ENCODE data around the gene ULBP2. TPM values are rescaled to one million over a fixed set of nuclear protein-coding genes. Genes with fewer than 3 reads are reported as not detected.

ULBP2 gene
- total RNA-seq, 1 experiment from 2014 or later: 0.13 TPM

DNA sequence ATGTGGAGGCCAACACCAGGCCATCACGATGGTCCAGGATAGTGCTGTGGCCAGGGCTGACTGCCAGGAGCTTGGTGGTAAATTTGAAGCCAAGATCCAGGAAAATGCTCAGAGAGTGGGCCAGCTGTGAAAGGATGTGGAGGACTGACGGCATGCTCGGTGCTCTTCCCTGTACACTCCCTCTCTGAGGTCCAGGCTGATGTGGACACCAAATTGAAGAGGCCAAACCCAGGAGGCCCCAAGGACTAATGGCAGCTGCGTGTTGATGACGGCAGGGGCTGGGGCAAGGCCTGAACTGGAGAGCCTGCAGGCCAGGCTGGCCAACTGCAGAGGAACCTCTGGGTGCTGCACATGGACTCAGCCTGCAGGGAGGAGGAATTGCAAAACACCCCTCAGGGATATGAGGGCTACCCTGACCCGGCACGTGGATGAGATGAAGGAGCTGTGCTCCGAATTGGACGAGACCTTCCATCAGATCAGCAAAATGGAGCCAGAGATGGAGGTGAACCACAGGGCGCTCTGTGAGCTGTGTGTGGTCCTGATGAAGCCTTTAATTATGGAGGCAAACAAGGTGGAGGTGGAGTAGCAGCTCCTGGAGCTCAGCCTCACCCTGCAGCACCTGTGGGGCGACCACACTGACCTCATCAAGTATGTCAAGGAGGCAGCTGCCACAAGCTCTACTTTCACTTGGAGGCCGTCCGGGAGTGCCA, 37.0 kb upstream of the ULBP2 start (continued):
- TF ChIP-seq, protein P1, sequence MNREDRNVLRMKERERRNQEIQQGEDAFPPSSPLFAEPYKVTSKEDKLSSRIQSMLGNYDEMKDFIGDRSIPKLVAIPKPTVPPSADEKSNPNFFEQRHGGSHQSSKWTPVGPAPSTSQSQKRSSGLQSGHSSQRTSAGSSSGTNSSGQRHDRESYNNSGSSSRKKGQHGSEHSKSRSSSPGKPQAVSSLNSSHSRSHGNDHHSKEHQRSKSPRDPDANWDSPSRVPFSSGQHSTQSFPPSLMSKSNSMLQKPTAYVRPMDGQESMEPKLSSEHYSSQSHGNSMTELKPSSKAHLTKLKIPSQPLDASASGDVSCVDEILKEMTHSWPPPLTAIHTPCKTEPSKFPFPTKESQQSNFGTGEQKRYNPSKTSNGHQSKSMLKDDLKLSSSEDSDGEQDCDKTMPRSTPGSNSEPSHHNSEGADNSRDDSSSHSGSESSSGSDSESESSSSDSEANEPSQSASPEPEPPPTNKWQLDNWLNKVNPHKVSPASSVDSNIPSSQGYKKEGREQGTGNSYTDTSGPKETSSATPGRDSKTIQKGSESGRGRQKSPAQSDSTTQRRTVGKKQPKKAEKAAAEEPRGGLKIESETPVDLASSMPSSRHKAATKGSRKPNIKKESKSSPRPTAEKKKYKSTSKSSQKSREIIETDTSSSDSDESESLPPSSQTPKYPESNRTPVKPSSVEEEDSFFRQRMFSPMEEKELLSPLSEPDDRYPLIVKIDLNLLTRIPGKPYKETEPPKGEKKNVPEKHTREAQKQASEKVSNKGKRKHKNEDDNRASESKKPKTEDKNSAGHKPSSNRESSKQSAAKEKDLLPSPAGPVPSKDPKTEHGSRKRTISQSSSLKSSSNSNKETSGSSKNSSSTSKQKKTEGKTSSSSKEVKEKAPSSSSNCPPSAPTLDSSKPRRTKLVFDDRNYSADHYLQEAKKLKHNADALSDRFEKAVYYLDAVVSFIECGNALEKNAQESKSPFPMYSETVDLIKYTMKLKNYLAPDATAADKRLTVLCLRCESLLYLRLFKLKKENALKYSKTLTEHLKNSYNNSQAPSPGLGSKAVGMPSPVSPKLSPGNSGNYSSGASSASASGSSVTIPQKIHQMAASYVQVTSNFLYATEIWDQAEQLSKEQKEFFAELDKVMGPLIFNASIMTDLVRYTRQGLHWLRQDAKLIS (CRISPR knock-in tag; IDR thresholded peaks at IDR 0.05; ENCODE audit: borderline replicate concordance): no peak

DNA sequence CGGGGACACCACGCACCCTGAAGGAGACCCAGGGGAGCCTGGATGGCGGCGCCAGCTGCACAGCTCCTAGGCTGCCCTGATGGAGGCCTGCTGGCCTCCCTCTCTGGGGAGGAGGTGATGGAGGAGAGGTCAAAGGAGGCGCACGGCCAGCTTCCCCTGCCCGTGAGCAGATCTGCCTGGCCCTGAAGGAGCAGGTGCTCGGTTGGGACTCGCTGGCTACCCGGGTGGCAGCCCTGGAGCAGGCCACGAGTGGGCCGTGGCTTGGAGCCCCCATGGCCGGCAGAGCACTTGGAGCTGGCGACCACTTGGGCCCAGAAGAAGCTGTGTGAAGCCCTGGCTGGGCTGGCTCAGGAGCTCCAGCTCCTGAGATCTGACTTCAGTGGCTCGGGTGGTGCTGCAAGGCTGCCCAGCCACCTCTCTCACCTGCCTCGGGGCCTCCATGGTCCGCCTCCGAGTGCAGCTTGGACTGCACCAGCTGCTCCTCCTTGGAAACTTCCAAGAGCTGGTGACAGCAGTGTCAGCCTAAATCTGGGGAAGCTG, 36.4 kb upstream of the ULBP2 start:
- Mint-ChIP-seq H3K36me3 (peaks cover 16% of the 10 kb centered on the region), H3K27ac (no peak overlapping the region), H3K9me3 (peaks cover 41% of the 10 kb centered on the region), H3K27me3 (ENCODE audit: low read depth) (peaks cover 13% of the 10 kb centered on the region), H3K4me3 (no peak overlapping the region), H3K4me1 (no peaks in the 10 kb centered on the region)
- ATAC-seq (no peak), DNase-seq (ENCODE audit: low spot score) (no peak)
- CTCF ChIA-PET: interaction anchor here (1.2 to 3.2 kb wide), 3 partner anchors 42 to 166 kb away, joined by 4 to 21 read pairs (median 8); partner anchors contain the start of gene LRP11
- POLR2A ChIA-PET: no interaction called here
- TF ChIP-seq, protein P2, sequence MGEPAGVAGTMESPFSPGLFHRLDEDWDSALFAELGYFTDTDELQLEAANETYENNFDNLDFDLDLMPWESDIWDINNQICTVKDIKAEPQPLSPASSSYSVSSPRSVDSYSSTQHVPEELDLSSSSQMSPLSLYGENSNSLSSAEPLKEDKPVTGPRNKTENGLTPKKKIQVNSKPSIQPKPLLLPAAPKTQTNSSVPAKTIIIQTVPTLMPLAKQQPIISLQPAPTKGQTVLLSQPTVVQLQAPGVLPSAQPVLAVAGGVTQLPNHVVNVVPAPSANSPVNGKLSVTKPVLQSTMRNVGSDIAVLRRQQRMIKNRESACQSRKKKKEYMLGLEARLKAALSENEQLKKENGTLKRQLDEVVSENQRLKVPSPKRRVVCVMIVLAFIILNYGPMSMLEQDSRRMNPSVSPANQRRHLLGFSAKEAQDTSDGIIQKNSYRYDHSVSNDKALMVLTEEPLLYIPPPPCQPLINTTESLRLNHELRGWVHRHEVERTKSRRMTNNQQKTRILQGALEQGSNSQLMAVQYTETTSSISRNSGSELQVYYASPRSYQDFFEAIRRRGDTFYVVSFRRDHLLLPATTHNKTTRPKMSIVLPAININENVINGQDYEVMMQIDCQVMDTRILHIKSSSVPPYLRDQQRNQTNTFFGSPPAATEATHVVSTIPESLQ (CRISPR knock-in tag; IDR thresholded peaks at IDR 0.05): no peak
- no peak for TF ChIP-seq ZNF423 (CRISPR knock-in tag; IDR thresholded peaks at IDR 0.05)
- TF ChIP-seq, protein P3, sequence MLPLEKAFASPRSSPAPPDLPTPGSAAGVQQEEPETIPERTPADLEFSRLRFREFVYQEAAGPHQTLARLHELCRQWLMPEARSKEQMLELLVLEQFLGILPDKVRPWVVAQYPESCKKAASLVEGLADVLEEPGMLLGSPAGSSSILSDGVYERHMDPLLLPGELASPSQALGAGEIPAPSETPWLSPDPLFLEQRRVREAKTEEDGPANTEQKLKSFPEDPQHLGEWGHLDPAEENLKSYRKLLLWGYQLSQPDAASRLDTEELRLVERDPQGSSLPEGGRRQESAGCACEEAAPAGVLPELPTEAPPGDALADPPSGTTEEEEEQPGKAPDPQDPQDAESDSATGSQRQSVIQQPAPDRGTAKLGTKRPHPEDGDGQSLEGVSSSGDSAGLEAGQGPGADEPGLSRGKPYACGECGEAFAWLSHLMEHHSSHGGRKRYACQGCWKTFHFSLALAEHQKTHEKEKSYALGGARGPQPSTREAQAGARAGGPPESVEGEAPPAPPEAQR (CRISPR knock-in tag; IDR thresholded peaks at IDR 0.05): no peak
- TF ChIP-seq, protein P4, sequence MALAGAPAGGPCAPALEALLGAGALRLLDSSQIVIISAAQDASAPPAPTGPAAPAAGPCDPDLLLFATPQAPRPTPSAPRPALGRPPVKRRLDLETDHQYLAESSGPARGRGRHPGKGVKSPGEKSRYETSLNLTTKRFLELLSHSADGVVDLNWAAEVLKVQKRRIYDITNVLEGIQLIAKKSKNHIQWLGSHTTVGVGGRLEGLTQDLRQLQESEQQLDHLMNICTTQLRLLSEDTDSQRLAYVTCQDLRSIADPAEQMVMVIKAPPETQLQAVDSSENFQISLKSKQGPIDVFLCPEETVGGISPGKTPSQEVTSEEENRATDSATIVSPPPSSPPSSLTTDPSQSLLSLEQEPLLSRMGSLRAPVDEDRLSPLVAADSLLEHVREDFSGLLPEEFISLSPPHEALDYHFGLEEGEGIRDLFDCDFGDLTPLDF (CRISPR knock-in tag; IDR thresholded peaks at IDR 0.05): no peak
- no peak for TF ChIP-seq NR2C2 (CRISPR knock-in tag; IDR thresholded peaks at IDR 0.05)
- TF ChIP-seq, protein P5, sequence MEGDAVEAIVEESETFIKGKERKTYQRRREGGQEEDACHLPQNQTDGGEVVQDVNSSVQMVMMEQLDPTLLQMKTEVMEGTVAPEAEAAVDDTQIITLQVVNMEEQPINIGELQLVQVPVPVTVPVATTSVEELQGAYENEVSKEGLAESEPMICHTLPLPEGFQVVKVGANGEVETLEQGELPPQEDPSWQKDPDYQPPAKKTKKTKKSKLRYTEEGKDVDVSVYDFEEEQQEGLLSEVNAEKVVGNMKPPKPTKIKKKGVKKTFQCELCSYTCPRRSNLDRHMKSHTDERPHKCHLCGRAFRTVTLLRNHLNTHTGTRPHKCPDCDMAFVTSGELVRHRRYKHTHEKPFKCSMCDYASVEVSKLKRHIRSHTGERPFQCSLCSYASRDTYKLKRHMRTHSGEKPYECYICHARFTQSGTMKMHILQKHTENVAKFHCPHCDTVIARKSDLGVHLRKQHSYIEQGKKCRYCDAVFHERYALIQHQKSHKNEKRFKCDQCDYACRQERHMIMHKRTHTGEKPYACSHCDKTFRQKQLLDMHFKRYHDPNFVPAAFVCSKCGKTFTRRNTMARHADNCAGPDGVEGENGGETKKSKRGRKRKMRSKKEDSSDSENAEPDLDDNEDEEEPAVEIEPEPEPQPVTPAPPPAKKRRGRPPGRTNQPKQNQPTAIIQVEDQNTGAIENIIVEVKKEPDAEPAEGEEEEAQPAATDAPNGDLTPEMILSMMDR (IDR thresholded peaks at IDR 0.05): no peak
- no peak for TF ChIP-seq FOXK1 (CRISPR knock-in tag; IDR thresholded peaks at IDR 0.05)
- no peak for TF ChIP-seq SP1 (CRISPR knock-in tag; conservative IDR thresholded peaks at IDR 0.05)
- TF ChIP-seq, protein P6, sequence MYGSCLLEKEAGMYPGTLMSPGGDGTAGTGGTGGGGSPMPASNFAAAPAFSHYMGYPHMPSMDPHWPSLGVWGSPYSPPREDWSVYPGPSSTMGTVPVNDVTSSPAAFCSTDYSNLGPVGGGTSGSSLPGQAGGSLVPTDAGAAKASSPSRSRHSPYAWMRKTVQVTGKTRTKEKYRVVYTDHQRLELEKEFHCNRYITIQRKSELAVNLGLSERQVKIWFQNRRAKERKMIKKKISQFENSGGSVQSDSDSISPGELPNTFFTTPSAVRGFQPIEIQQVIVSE (CRISPR knock-in tag; IDR thresholded peaks at IDR 0.05; ENCODE audit: borderline replicate concordance): no peak
- no peak for TF ChIP-seq TP53 (CRISPR knock-in tag; IDR thresholded peaks at IDR 0.05)
- TF ChIP-seq, protein P7, sequence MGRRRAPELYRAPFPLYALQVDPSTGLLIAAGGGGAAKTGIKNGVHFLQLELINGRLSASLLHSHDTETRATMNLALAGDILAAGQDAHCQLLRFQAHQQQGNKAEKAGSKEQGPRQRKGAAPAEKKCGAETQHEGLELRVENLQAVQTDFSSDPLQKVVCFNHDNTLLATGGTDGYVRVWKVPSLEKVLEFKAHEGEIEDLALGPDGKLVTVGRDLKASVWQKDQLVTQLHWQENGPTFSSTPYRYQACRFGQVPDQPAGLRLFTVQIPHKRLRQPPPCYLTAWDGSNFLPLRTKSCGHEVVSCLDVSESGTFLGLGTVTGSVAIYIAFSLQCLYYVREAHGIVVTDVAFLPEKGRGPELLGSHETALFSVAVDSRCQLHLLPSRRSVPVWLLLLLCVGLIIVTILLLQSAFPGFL (CRISPR knock-in tag; IDR thresholded peaks at IDR 0.05; ENCODE audit: borderline replicate concordance): no peak
- TF ChIP-seq, protein P8, sequence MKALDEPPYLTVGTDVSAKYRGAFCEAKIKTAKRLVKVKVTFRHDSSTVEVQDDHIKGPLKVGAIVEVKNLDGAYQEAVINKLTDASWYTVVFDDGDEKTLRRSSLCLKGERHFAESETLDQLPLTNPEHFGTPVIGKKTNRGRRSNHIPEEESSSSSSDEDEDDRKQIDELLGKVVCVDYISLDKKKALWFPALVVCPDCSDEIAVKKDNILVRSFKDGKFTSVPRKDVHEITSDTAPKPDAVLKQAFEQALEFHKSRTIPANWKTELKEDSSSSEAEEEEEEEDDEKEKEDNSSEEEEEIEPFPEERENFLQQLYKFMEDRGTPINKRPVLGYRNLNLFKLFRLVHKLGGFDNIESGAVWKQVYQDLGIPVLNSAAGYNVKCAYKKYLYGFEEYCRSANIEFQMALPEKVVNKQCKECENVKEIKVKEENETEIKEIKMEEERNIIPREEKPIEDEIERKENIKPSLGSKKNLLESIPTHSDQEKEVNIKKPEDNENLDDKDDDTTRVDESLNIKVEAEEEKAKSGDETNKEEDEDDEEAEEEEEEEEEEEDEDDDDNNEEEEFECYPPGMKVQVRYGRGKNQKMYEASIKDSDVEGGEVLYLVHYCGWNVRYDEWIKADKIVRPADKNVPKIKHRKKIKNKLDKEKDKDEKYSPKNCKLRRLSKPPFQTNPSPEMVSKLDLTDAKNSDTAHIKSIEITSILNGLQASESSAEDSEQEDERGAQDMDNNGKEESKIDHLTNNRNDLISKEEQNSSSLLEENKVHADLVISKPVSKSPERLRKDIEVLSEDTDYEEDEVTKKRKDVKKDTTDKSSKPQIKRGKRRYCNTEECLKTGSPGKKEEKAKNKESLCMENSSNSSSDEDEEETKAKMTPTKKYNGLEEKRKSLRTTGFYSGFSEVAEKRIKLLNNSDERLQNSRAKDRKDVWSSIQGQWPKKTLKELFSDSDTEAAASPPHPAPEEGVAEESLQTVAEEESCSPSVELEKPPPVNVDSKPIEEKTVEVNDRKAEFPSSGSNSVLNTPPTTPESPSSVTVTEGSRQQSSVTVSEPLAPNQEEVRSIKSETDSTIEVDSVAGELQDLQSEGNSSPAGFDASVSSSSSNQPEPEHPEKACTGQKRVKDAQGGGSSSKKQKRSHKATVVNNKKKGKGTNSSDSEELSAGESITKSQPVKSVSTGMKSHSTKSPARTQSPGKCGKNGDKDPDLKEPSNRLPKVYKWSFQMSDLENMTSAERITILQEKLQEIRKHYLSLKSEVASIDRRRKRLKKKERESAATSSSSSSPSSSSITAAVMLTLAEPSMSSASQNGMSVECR (CRISPR knock-in tag; IDR thresholded peaks at IDR 0.05; ENCODE audit: borderline replicate concordance): no peak
- no peak for TF ChIP-seq ZNF263 (CRISPR knock-in tag; IDR thresholded peaks at IDR 0.05; ENCODE audit: low read depth)
- TF ChIP-seq, protein P9, sequence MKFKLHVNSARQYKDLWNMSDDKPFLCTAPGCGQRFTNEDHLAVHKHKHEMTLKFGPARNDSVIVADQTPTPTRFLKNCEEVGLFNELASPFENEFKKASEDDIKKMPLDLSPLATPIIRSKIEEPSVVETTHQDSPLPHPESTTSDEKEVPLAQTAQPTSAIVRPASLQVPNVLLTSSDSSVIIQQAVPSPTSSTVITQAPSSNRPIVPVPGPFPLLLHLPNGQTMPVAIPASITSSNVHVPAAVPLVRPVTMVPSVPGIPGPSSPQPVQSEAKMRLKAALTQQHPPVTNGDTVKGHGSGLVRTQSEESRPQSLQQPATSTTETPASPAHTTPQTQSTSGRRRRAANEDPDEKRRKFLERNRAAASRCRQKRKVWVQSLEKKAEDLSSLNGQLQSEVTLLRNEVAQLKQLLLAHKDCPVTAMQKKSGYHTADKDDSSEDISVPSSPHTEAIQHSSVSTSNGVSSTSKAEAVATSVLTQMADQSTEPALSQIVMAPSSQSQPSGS (CRISPR knock-in tag; IDR thresholded peaks at IDR 0.05; ENCODE audit: borderline replicate concordance, low read depth): no peak

All from WTC11 (cell line).